Stimulated activated CD4-positive, alpha-beta T cell treated with anti-CD3 and anti-CD28 coated beads, Interleukin-1b, Interleukin-23, amount 100 ng/mL, for 1 hour (primary cell): ENCODE measurements around the gene GPC3.
"Not testable (repeated sequence)": the region's sequence is repeated elsewhere in the genome, so short reads cannot be mapped to it uniquely, and the experiment has no call there.

ENCODE experiments used
- DNase-seq, 2 donors: peaks; one replicate each; pipeline ENCODE4 v3.0.0-alpha.2; 2020; ENCODE audit warnings: low read depth in 2 of 2

The GPC3 gene

GRCh38 chrX:133888084-133888483 is 97.3 kb downstream of the GPC3 start:
- DNase-seq: not testable (repeated sequence)

- DNase-seq: no peak
Observed at GRCh38 chrX:133884430-133885394, 100.7 kb downstream of the GPC3 start.

DNA sequence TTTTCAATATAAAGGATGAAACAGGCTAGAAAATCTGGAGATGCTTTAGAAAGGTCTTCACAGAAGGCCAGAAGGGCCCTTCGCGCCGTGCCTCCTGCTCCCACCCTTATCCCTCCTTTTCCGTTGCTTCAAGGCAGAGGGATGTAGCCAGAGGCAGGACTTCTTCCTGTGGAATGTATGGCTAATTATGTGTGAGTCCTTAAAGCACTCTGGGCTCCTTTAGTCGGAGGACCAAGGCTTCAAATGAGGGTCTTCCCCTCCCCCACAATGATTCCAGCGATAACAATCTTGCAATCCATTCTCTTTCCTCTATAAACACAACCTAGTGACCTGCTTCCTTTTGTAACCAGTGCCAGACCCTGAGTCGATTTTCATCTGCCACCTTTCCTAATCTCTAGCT is 103.5 kb downstream of the GPC3 start:
- no peak for DNase-seq

DNA sequence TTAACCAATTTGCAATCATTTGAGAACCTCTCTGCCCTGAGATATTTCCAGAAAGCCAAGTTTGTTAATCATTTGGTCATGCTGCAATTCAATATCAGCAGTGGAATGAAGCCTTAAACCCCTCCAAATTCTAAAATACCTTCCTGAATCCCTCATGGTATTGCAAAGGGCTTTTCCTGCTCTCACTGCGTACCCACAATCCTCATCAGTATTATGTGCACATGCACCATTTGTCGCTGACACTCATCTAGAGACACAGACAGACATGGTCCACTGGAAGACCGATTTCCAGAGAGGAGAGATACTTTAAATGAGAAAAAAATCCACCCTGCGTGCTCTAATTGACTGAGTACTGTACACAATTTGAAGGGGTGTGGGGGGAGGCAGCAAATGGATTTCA is 104.4 kb downstream of the GPC3 start:
- DNase-seq: no peak

- DNase-seq: no peak
Observed at GRCh38 chrX:133880032-133880443, 105.4 kb downstream of the GPC3 start.

DNA sequence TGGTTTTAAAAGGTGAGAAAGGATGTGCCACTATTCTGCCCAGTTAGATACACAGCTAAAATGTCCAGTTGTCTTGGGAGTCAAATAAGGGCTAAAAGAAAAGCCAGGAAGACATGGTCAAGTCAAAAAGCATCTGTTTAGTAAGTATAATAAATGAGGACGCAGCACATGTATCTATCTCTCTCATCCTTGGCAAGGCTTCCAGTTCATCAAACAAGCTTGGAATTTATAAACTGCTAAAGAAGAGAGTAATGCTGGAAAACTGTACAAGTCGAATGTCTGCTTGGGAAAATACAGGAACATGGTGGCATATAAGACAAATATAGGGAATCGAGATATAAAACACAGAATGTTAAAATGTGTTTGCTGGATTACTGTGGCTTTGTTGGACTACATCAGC is 106.7 kb downstream of the GPC3 start:
- no peak for DNase-seq

- no peak for DNase-seq
Observed at GRCh38 chrX:133876646-133877045, 108.7 kb downstream of the GPC3 start.

DNA sequence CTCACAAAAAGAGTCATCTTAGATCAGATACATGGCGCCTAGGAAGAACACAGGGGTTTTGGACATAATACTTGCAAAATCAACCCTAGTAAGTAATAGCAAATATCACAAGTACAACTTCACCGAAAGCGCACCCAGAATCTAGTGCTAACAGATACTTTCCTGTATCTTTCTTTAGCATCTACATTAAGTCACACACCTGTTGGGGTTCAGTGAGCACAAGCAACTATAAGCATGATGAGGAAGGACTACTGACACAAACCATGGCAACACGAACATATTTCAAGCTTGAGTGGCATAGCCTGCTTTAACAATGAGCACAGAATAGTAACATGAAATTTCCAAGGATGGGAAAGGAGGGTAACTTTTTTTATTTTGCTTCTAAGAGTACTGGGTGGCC is 116.1 kb downstream of the GPC3 start:
- DNase-seq: no peak

DNA sequence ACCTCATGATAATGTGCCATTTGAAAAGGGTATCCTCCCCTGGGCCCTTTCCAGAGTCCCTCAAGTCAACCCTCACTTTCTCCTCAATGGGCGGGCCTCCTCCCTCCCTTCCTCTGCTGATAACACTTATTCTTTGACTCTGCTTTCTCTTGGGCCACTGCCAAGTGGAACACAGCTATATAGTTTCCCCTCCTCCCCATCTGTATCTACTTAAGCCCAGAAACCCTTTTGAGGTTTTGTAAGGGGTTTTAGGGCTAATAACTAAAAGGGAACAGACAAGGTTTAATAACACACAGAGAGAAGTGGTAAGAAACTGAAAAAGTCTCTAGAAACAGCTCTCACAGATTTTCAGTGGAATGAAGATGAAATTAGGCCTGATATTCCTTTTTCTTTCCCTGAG is 116.7 kb downstream of the GPC3 start:
- no peak for DNase-seq

- DNase-seq: no peak
Observed at GRCh38 chrX:133868250-133868649, 117.1 kb downstream of the GPC3 start.

DNA sequence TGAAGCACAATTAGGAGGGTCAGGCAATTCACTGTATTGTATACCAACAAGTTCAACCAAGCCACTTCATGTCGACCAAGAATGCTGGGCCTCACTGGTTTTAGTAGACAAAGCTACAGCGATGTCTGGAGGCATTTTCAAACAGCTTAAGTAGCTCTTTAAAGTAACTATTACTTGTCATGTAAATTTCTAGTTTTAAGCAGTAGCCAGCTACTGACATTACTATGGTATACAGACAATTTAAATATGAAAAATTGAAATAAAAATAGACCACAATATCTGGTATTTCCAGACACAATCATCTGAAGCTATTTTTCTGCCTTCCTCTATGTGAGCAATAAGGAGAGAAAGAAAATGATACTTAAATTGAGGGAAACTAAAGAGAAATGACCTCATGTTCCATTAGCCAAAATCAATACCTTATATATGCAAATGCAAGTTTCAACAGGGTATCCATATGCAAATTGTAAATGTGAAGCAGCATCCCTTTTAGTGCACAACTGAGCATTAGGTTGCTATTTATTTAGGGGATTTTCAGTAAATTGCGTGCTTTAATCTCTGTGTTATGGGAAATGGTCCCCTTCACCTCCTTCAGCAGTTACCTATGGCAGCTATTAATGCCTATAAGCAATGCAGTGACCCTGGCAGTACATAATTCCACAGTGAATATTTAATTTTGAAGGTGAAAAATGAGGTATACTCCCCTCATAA is 119.5 kb downstream of the GPC3 start:
- DNase-seq: no peak

- DNase-seq: no peak
Observed at GRCh38 chrX:133864236-133864635, 121.2 kb downstream of the GPC3 start.

- no peak for DNase-seq
Observed at GRCh38 chrX:133859860-133860259, 125.5 kb downstream of the GPC3 start.

- DNase-seq: no peak
Observed at GRCh38 chrX:133859336-133859735, 126.1 kb downstream of the GPC3 start.

- DNase-seq: no peak
Observed at GRCh38 chrX:133857640-133858269, 127.6 kb downstream of the GPC3 start.

DNA sequence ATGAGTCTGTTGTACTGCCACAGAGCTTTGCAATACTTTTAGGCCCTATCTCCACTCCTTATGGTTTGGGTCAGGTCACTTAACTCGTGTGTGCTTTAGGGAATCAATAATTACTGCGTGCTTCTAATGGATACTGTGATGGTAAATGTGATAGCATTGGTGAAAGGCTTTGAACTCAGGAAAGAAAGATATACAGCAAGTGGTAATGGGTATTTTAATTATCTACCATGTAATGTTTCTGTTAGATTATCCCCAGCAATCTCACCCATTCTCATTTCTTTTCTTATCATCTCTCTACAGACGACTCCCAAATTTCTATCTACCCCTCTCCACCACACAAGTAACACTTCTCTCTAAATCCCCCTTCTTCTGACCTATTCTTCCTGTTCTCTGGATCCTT is 128.6 kb downstream of the GPC3 start:
- no peak for DNase-seq

DNA sequence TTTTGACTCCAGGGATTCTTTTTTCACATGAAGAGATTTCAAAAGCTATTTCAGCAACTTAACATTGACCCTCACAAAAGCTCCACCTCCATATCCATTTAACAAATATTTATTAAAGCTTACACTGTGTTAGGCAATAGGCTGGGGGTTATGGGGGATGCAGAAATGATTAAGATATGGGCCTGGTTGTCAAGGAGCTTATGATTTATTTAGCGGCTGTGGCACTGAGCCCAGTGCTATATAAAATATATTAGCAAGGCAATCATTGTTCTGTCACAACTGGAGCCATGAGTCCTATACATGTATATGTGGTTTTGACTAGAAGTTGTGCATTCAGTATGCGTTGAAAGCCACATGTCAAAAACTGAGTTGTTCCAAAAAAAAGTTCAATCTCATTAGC is 131.1 kb downstream of the GPC3 start:
- DNase-seq: no peak

- DNase-seq: no peak
Observed at GRCh38 chrX:133852837-133853356, 132.5 kb downstream of the GPC3 start.

DNA sequence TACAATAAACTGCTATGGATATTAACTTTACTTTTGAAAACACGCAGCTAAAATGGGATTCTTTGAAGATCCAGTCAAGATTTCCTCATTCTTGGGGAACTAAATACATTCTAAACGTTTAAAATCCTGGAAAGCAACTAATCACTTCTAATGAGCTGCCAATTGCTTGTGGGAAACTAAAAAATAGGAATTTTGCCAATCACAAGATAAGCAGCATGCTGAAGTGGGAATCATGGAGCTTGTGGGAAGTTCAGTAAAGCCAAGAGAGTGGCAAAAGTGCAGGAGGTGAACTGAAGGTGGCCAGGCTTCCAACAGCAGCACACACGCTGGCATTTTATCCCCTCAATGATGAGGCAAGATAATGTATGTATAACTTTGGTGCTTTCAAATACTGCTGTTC is 133.0 kb downstream of the GPC3 start:
- no peak for DNase-seq

GRCh38 chrX:133850399-133850798 is 135.0 kb downstream of the GPC3 start:
- no peak for DNase-seq

DNA sequence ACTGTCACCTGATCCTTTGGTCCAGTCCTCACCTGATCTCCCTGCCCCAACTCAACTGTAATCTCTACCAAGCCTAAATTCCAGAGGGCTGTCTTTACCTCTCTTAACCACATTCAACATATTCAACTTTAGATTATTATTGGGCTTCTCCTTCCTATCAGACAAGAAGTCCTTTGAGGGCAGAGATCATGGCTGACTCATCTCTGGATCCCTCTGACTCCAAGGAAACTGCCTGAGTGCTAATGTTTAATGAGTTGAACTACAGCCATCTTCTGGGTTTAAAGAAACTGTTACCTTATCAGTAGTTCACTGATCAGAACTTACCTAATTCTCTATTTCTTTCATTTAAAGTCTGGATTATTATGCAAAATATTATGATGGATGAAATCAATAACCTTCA is 135.7 kb downstream of the GPC3 start:
- no peak for DNase-seq

DNA sequence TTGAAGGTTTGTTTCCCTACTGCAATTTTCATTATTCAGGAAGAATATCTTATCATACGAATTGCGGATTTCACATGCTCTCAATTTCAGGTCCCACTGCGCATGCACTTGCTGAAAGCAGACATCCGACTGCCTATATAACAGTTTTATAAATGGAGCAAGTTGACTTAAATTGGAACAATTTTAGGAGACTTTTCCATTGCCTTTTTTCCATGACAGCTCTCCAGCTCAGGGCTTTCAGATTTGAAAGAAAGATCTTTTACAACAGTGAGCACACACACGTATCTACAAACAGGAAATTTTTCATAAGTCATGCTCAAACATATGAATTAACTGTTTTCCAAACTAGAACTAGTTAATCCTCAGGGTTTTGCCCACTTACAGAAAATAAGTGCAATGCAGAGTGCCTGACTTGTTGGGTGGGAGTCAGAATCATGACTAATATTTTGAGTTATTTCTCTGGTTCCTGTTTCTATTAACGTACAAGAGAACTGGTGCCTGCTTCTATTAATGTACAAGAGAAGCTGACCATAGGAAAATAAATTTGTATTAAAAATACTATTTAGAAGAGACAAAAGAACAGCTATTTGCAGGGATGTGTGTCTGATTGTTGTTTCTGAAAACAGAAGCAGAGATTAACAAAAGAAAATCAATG is 137.9 kb downstream of the GPC3 start:
- no peak for DNase-seq
